22Rv1 (cell line): ENCODE data around the gene LIPF.
"Not testable (repeated sequence)": the region's sequence is repeated elsewhere in the genome, so short reads cannot be mapped to it uniquely, and the experiment has no call there.

Experiments
- H3K27ac ChIP-seq: fragments of 450-650 bp; 2 replicates; pipeline ENCODE4 v1.5.1; 2017
- ZFX ChIP-seq: fragments of 450-650 bp; IDR thresholded peaks from 2 replicates; pipeline ENCODE4 v1.6.1; 2017; ENCODE audit warnings: antibody characterized with exemption, borderline replicate concordance
- TF ChIP-seq, protein P1 (sequence below): fragments of 450-650 bp; IDR thresholded peaks from 2 replicates; pipeline ENCODE4 v1.5.1; 2017; ENCODE audit warnings: mild to moderate bottlenecking

Gene LIPF

DNA sequence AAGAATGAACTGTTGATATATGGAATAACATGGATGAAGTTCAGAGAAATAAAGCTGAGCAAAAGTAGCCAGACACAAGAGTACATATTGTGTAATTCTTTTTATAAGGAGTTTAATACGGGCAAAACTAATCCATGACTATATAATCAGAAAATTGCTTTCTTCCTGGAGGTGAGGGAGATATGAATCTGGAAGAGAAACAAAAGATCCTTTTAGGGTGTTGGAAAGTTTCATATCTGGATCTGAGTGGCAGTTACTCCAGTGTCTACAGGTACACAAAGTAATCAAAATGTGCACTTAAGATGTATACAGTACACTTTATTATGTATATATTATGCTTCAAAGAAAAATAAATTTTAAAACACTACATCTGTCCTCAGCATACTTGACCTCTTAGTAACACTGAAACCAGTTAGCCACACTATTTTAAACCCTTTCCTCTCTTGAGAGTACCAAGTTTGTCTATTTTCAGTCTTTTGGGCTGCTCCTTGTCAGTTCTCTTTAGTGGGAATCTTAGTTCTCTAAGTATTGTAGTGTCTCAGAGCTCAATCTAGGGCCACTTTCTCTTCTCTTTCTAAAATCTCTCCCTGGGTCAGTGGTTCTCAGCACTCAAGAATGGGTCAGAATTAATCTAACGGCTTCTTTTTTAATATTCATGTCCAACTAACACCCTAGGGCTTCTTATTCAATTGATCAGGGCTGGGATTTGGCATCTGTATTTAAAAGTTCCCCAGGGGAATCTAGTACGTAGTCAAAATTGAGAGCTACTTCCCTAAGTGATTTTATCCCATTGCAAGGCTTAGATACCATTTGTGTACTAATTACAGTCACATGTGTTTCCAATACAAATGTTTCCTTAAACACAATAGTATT, 4.3 kb upstream of the LIPF start:
- TF ChIP-seq, protein P1, sequence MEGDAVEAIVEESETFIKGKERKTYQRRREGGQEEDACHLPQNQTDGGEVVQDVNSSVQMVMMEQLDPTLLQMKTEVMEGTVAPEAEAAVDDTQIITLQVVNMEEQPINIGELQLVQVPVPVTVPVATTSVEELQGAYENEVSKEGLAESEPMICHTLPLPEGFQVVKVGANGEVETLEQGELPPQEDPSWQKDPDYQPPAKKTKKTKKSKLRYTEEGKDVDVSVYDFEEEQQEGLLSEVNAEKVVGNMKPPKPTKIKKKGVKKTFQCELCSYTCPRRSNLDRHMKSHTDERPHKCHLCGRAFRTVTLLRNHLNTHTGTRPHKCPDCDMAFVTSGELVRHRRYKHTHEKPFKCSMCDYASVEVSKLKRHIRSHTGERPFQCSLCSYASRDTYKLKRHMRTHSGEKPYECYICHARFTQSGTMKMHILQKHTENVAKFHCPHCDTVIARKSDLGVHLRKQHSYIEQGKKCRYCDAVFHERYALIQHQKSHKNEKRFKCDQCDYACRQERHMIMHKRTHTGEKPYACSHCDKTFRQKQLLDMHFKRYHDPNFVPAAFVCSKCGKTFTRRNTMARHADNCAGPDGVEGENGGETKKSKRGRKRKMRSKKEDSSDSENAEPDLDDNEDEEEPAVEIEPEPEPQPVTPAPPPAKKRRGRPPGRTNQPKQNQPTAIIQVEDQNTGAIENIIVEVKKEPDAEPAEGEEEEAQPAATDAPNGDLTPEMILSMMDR = no peak
- H3K27ac ChIP-seq = no peak overlapping the region

DNA sequence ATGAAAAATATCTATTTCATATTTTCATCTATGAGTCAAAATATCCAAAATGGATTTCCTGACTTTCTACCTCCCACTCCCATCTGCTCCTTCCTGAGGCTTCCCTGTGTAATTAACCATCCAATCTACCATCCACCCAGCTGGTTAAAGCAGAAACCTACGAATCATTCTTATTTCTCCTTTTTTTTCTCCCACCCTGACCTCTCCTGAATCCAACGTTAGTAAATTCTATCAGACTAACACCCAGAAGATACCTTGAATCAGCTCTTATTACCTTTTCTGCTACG, 3.7 kb upstream of the LIPF start:
- TF ChIP-seq, protein P1 = no peak
- no peak for TF ChIP-seq ZFX
- no peak overlapping the region for H3K27ac ChIP-seq

DNA sequence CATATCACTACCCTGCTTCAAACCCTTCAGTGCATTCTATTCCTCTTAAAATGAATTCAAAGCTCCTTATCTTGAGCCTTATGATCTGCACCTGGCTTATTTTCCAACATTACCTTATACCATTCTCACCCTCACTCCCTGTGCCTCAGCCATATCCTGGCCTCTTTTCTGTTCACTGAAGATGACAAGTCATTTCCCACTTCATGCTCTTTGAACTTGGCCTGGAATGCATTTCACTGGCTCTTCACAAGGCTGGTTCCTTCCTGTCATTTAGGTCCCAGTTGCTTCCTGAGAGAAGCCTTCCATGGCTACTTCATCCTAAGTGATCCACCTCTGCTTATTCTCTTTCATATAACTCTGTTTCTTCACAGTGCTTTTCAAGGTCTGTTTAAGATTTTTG, 3.2 kb upstream of the LIPF start:
- no peak for TF ChIP-seq ZFX
- TF ChIP-seq, protein P1 = no peak
- no peak overlapping the region for H3K27ac ChIP-seq

DNA sequence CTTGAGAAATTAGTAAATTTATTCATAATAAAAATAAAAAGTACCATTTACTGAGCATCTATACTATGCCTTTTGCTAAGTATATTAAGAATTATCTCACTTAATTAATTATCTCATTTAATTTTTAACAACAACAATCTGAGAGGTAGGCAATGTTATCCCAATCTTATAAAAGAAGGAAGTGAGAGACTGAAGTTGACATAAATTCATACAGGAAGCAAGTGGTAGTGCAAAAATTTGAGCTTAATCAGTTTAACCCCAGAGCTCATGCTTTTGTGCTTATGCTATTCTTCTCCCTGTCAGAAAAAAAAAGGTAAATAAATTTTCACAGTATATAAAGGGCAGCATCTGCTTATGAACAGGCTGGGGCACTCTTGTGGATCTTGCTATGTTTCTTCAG, 2.7 kb upstream of the LIPF start:
- H3K27ac ChIP-seq = no peak overlapping the region

DNA sequence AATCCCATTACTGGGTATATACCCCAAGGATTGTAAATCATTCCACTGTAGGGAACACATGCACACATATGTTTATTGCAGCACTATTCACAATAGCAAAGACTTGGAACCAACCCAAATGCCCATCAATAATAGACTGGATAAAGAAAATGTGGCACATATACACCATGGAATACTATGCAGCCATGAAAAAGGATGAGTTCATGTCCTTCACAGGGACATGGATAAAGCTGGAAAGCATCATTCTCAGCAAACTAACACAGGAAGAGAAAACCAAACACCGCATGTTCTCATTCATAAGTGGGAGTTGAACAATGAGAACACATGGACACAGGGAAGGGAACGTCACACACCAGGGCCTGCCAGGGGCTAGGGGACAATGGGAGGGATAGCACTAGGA, 1.1 kb upstream of the LIPF start:
- not testable (repeated sequence) for H3K27ac ChIP-seq

More for the DNA sequence above, 2.7 kb upstream of the LIPF start:
- TF ChIP-seq, protein P1 = no peak
- TF ChIP-seq ZFX = no peak

DNA sequence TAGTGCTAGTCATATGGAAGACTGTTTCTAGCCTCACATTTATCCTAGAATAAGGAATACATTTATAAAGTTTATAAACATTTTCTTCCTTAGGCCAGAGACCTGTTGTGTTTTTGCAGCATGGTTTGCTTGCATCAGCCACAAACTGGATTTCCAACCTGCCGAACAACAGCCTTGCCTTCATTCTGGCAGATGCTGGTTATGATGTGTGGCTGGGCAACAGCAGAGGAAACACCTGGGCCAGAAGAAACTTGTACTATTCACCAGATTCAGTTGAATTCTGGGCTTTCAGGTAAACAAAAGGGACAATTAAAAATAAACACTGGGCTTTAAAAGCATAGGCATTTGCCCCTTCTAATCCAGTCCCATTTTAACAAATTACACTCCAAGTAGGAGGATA, 4.2 kb downstream of the LIPF start:
- H3K27ac ChIP-seq = no peak overlapping the region
- TF ChIP-seq, protein P1 = no peak
- TF ChIP-seq ZFX = no peak

DNA sequence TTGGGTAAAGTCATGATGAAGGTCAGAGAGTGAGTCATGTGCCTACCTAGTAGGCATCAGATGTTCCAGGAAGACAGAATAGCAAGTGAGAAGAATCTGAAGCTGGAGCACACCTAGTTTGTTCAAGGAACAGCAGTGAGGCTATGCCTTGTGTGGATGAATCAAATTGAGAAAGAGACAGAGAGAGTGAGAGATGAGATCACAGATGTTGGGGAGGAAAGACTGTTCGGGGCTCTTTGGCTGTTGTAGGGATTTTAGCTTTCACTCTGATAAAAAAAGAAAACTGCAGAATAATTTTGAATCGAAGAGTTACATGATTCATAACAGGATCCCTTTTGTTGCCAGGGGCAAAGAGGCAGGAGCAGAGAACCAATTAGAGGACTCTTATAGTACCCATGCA, 6.3 kb downstream of the LIPF start:
- TF ChIP-seq, protein P1 = no peak
- TF ChIP-seq ZFX = no peak

DNA sequence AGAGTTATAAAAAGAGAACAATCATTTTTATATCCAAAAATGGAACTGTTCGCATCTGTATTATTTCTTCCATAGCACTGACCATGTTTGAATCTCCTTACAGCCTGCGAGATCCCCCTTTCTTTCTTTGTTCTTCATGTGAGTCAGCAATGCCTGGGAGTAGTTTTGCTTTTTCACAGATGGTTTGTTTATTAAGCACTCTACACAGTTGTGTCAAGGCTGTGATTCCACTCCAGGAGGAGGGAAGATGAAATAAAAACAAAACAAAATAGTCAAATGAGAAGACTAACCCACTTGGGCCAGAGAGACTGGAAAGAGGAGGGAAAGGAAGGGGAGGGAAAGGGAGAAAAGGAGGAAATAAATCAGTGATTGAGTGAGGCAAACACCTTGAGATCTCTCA, 7.8 kb downstream of the LIPF start:
- H3K27ac ChIP-seq = no peak overlapping the region
- TF ChIP-seq ZFX = no peak
- TF ChIP-seq, protein P1 = no peak

More for the DNA sequence above, 6.3 kb downstream of the LIPF start:
- no peak overlapping the region for H3K27ac ChIP-seq
